Keratinocyte (primary cell): Measurements from ENCODE around the gene FOXL3.

Source experiments
- CTCF ChIP-seq, 3 experiments: IDR thresholded peaks in 1 of 3; conservative IDR thresholded peaks in 1 of 3; optimal IDR thresholded peaks in 1 of 3; 2 replicates in 2 of 3; 3 replicates in 1 of 3; pipeline versions ENCODE3 to v1.5.1; 2011; ENCODE audit warnings: low read length in 3 of 3, mild to moderate bottlenecking in 3 of 3, moderate library complexity in 2 of 3, control low read depth in 1 of 3, inconsistent platforms in 1 of 3; ENCODE audit not compliant: insufficient read depth in 2 of 3; ENCODE audit errors: extremely low read depth in 1 of 3
- EZH2 ChIP-seq: IDR thresholded peaks from one replicate; pipeline ENCODE4 v1.6.1; 2012; ENCODE audit warnings: inconsistent platforms, mild to moderate bottlenecking, low read length, moderate library complexity

DNA sequence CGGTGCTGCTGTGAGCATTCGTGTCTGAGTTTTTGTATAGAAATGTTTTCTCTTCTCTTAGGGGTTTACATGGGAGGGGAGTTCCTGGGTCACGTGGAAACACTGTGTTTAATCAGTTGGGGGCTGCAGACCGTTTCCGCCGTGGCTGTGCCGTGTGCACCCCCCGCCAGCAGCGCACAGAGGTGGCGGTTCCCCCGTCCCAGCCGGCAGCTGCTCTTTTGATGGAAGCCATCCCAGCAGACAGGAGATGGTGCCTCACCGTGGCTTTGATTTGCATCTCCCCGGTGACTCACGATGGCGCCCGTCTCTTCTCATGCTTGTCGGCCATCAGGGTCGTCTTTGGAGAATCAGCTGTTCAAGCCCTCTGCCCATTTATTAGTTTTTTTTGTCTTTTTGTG lies 34.9 kb upstream of the FOXL3 start:
- TF ChIP-seq CTCF (optimal IDR thresholded peaks at IDR 0.05 in 1 of 3, IDR thresholded peaks at IDR 0.05 in 1 of 3, conservative IDR thresholded peaks at IDR 0.05 in 1 of 3; ENCODE audit: extremely low read depth in 1 of 3, insufficient read depth in 2 of 3, low read length in 3 of 3): no peak
- TF ChIP-seq EZH2: no peak
